IPS-NIHi11 (cell line): Measurements from ENCODE around the gene GUCY2F.

Experiments used
- DNase-seq: peaks from one replicate; pipeline ENCODE4 v3.0.0; 2012; ENCODE audit warnings: mixed read lengths, low spot score

GUCY2F gene

GRCh38 chrX:109481986-109482385, at the start of gene GUCY2F:
GUCY2F (minus strand) TSS chrX:109482086; CDS start chrX:109475936, 6,150 bp downstream.
- no peak for DNase-seq

GRCh38 chrX:109519001-109519400, 37.1 kb upstream of the GUCY2F start:
- no peak for DNase-seq

GRCh38 chrX:109511113-109511512, 29.2 kb upstream of the GUCY2F start:
- no peak for DNase-seq

GRCh38 chrX:109508915-109509314, 27.0 kb upstream of the GUCY2F start:
- DNase-seq = no peak

GRCh38 chrX:109501176-109501575, 19.3 kb upstream of the GUCY2F start:
- DNase-seq = no peak

- no peak for DNase-seq
Observed at GRCh38 chrX:109498434-109498833, 16.5 kb upstream of the GUCY2F start.

GRCh38 chrX:109489174-109489573, 7.3 kb upstream of the GUCY2F start:
- no peak for DNase-seq

- DNase-seq = no peak
Observed at GRCh38 chrX:109487640-109488039, 5.8 kb upstream of the GUCY2F start.

- peak; percentile 35 for DNase-seq
Observed at GRCh38 chrX:109485470-109486340, 3.8 kb upstream of the GUCY2F start.

GRCh38 chrX:109484886-109485285, 3.0 kb upstream of the GUCY2F start:
- no peak for DNase-seq

GRCh38 chrX:109475174-109475891, 6.6 kb downstream of the GUCY2F start:
- peak; percentile 35 for DNase-seq

- DNase-seq = peak; percentile 44
Observed at GRCh38 chrX:109472939-109473735, 8.7 kb downstream of the GUCY2F start.

- DNase-seq = no peak
Observed at GRCh38 chrX:109464231-109464630, 17.7 kb downstream of the GUCY2F start.

GRCh38 chrX:109463784-109464183, 18.1 kb downstream of the GUCY2F start:
- no peak for DNase-seq

GRCh38 chrX:109448282-109448938, 33.5 kb downstream of the GUCY2F start:
- no peak for DNase-seq

- DNase-seq = no peak
Observed at GRCh38 chrX:109441266-109441665, 40.6 kb downstream of the GUCY2F start.

GRCh38 chrX:109440475-109440874, 41.4 kb downstream of the GUCY2F start:
- no peak for DNase-seq

GRCh38 chrX:109409181-109409580, 72.7 kb downstream of the GUCY2F start:
- DNase-seq = no peak

- DNase-seq = no peak
Observed at GRCh38 chrX:109403922-109404321, 78.0 kb downstream of the GUCY2F start.

GRCh38 chrX:109399831-109400230, 82.1 kb downstream of the GUCY2F start:
- DNase-seq = no peak

- DNase-seq = no peak
Observed at GRCh38 chrX:109398833-109399232, 83.1 kb downstream of the GUCY2F start.

GRCh38 chrX:109398061-109398460, 83.8 kb downstream of the GUCY2F start:
- DNase-seq = no peak
